Parathyroid adenoma (tissue), 2 donors: Measurements from ENCODE around the gene MBP.

Experiments
- H2AFZ ChIP-seq: fragments of 300-600 bp; sonication (generic); one replicate; pipeline ENCODE4 v1.7.0; 2017; ENCODE audit warnings: antibody characterized with exemption, mild to moderate bottlenecking
- H3K27ac ChIP-seq: fragments of 300-600 bp; sonication (generic); one replicate; pipeline ENCODE4 v1.7.0; 2017
- H3K27me3 ChIP-seq: fragments of 300-600 bp; sonication (generic); one replicate; pipeline ENCODE4 v1.7.0; 2017; ENCODE audit warnings: low read length; ENCODE audit not compliant: control insufficient read depth, insufficient read depth
- H3K36me3 ChIP-seq: fragments of 300-600 bp; sonication (generic); one replicate; pipeline ENCODE4 v1.7.0; 2017; ENCODE audit warnings: low read length; ENCODE audit not compliant: control insufficient read depth, insufficient read depth
- H3K4me1 ChIP-seq: fragments of 300-600 bp; sonication (generic); one replicate; pipeline ENCODE4 v1.7.0; 2017; ENCODE audit warnings: control low read depth
- H3K4me2 ChIP-seq: fragments of 300-600 bp; sonication (generic); one replicate; pipeline ENCODE4 v1.7.0; 2017; ENCODE audit warnings: low read length
- H3K4me3 ChIP-seq: fragments of 300-600 bp; sonication (generic); one replicate; pipeline ENCODE4 v1.7.0; 2017; ENCODE audit warnings: low read depth, low read length
- H3K79me2 ChIP-seq: fragments of 300-600 bp; sonication (generic); one replicate; pipeline ENCODE4 v1.7.0; 2017; ENCODE audit warnings: control low read depth
- H3K9ac ChIP-seq: fragments of 300-600 bp; sonication (generic); one replicate; pipeline ENCODE4 v1.7.0; 2017; ENCODE audit warnings: mild to moderate bottlenecking
- H3K9me3 ChIP-seq: fragments of 300-600 bp; sonication (generic); one replicate; pipeline ENCODE4 v1.7.0; 2017; ENCODE audit warnings: low read length; ENCODE audit not compliant: control insufficient read depth
- TF ChIP-seq, protein P1 (sequence below): fragments of 300-600 bp; sonication (generic); IDR thresholded peaks from one replicate; pipeline ENCODE4 v1.7.0; 2017; ENCODE audit warnings: antibody characterized with exemption, mild to moderate bottlenecking
- donor health status: primary hyperparathyroidism.

The MBP gene

GRCh38 chr18:77001979-77002378 lies 130.6 kb downstream of the MBP start:
- Histone ChIP-seq H3K9me3 (no peaks in the 10 kb centered on the region), H3K4me3 (no peak overlapping the region), H3K4me2 (no peak overlapping the region), H2AFZ (no peak overlapping the region), H3K27me3 (no peaks in the 10 kb centered on the region), H3K9ac (no peak overlapping the region), H3K4me1 (peaks cover 4% of the 10 kb centered on the region), H3K79me2 (no peaks in the 10 kb centered on the region), H3K36me3 (no peaks in the 10 kb centered on the region), H3K27ac (no peak overlapping the region)
- TF ChIP-seq, protein P1, sequence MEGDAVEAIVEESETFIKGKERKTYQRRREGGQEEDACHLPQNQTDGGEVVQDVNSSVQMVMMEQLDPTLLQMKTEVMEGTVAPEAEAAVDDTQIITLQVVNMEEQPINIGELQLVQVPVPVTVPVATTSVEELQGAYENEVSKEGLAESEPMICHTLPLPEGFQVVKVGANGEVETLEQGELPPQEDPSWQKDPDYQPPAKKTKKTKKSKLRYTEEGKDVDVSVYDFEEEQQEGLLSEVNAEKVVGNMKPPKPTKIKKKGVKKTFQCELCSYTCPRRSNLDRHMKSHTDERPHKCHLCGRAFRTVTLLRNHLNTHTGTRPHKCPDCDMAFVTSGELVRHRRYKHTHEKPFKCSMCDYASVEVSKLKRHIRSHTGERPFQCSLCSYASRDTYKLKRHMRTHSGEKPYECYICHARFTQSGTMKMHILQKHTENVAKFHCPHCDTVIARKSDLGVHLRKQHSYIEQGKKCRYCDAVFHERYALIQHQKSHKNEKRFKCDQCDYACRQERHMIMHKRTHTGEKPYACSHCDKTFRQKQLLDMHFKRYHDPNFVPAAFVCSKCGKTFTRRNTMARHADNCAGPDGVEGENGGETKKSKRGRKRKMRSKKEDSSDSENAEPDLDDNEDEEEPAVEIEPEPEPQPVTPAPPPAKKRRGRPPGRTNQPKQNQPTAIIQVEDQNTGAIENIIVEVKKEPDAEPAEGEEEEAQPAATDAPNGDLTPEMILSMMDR, result no peak

DNA sequence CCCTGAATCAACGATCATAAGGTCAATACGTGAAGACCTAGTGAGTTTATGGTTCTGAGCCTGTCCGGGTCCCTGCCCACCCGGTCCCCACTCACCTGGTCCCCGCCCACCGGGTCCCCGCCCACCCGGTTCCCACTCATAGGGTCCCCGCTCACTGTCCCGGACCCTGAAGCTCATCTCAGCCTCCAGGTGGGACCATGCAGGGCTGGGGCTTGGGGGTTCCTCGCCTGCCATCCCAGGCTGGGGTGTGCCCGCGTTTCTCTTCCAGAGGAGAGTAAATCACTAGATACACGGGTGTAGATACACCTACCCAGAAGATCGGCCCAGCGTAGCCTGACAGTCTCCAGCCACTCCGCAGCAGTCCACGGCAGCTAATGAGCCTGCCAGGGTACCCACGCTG lies 131.5 kb downstream of the MBP start:
- Histone ChIP-seq H3K36me3 (no peaks in the 10 kb centered on the region), H3K79me2 (peaks cover 3% of the 10 kb centered on the region), H3K4me3 (no peak overlapping the region), H3K4me2 (no peak overlapping the region), H3K27ac (no peak overlapping the region), H3K9me3 (no peaks in the 10 kb centered on the region), H2AFZ (no peak overlapping the region), H3K4me1 (peaks cover 10% of the 10 kb centered on the region), H3K9ac (no peak overlapping the region), H3K27me3 (no peaks in the 10 kb centered on the region)
- TF ChIP-seq, protein P1, result no peak

DNA sequence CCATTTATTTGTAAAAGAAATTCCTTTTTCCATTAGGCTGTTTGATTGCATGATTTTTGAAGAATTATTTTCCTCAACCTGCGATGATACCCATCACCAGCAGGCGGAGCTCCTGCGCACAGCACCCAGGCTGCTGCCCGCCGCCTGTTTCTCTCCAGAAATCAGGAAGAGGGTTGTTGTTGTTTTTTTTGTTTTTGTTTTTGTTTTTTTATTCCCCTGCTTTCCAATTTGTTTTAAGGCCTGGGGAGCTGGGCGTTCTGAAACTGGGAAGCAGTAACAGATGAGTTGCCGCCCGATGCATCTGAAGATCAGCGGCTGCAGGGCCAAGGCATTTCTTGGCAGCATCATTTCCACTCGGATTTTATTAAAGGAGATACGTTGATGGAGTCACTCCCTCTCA lies 132.1 kb downstream of the MBP start:
- H2AFZ ChIP-seq, result no peak overlapping the region
- no peaks in the 10 kb centered on the region for H3K27me3 ChIP-seq
- H3K4me2 ChIP-seq, result peak overlapping the region; percentile 56
- H3K4me3 ChIP-seq, result no peak overlapping the region
- no peaks in the 10 kb centered on the region for H3K36me3 ChIP-seq
- H3K4me1 ChIP-seq, result peaks cover 10% of the 10 kb centered on the region
- peaks cover 3% of the 10 kb centered on the region for H3K79me2 ChIP-seq
- TF ChIP-seq, protein P1, result peak; percentile 98
- H3K9ac ChIP-seq, result no peak overlapping the region
- no peak overlapping the region for H3K27ac ChIP-seq
- no peaks in the 10 kb centered on the region for H3K9me3 ChIP-seq

DNA sequence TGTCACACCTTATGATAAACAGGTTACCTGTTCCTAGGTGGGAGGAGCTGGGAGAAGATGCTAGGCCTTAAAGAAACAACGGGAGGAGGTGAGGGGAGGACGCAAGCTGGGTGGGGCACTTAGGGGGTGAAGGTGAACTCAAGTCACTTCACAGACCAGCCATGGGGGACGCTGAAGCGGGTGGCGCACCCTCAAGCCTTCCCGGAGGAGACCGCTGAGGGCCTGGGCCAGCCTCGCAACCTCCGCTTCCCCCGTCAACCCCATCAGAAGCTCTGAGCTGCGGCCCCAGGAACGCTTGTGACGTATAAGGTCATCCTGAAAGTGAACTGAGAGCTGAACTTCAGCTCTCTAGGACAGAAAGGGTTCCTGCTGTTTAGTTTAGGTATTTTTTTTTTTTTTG lies 133.5 kb downstream of the MBP start:
- H3K4me3 ChIP-seq, result no peak overlapping the region
- H3K36me3 ChIP-seq, result no peaks in the 10 kb centered on the region
- no peak overlapping the region for H3K9ac ChIP-seq
- H3K4me1 ChIP-seq, result peaks cover 10% of the 10 kb centered on the region
- H2AFZ ChIP-seq, result no peak overlapping the region
- TF ChIP-seq, protein P1, result no peak
- no peak overlapping the region for H3K4me2 ChIP-seq
- no peaks in the 10 kb centered on the region for H3K9me3 ChIP-seq
- no peak overlapping the region for H3K27ac ChIP-seq
- peaks cover 3% of the 10 kb centered on the region for H3K79me2 ChIP-seq
- H3K27me3 ChIP-seq, result no peaks in the 10 kb centered on the region

DNA sequence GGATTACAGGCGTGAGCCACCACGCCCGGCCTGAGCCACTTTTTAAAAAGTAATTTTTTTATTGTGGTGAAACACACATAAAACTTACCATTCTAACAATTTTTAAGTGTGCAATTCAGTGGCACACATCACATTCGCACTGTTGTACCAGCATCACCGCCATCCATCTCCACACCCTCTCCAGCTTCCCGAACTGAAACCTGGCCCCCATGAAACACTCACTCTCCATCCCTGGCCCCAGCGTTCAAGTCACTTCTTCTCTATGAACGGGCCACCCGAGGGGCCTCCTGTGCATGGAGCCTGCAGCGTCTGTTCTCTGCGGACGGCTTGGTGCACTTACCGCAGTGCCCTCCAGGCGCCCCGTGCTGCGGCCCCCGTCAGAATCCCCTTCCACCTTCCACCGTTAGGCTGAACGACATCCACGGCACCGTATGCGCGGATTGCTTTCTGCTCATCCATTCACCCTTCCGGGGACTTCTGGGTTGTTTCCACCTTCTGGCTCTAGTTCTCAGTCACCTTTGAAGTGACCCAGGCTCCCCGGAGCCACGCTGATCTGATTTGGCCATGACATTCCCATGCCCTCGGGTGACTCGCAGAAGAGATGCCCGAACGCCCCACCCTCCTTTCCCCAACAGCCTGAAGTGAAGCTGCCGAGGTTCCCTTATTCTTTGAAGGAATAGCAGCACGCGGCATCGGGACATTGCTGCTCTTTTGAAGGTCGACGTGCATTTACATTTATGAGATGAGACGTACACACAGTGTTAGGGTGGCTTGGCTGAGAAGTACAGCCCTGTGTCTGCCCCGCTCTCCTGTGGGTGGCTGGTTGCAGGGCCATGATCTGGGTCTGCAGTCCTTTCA lies 134.4 kb downstream of the MBP start:
- Histone ChIP-seq H3K4me3 (no peak overlapping the region), H3K4me2 (no peak overlapping the region)

More for the DNA sequence above, 134.4 kb downstream of the MBP start:
- Histone ChIP-seq H3K4me1 (peaks cover 10% of the 10 kb centered on the region), H2AFZ (no peak overlapping the region), H3K9me3 (no peaks in the 10 kb centered on the region), H3K9ac (no peak overlapping the region), H3K79me2 (peaks cover 3% of the 10 kb centered on the region), H3K27me3 (no peaks in the 10 kb centered on the region), H3K36me3 (no peaks in the 10 kb centered on the region), H3K27ac (no peak overlapping the region)
- TF ChIP-seq, protein P1, result no peak
